GDM1 (cell line): Measurements from ENCODE around the gene EPS15.
"Not testable (repeated sequence)": the region's sequence is repeated elsewhere in the genome, so short reads cannot be mapped to it uniquely, and the experiment has no call there.

Experiments
- DNase-seq: peaks from one replicate; lab custom pipeline; 2025; lab: John Stamatoyannopoulos, UW

The EPS15 gene

DNA sequence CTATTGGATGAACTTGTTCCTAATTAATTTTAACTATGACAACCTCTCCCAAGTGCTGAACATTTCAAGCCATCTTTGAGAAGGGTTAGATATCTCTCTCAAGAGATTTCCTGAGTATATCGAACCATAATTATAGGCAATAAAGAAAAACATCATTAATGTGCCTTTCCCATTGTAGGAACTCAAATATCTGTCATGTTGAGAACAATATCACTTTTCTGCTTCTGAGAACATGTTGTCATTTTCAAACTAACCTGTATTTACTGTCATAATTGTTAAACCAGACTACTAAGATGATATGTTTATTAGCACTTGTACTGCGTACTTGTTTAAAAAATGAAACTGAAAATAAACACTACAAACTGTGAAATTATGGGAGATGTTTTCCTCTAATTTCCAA is 4.3 kb downstream of the EPS15 start:
- no peak for DNase-seq

DNA sequence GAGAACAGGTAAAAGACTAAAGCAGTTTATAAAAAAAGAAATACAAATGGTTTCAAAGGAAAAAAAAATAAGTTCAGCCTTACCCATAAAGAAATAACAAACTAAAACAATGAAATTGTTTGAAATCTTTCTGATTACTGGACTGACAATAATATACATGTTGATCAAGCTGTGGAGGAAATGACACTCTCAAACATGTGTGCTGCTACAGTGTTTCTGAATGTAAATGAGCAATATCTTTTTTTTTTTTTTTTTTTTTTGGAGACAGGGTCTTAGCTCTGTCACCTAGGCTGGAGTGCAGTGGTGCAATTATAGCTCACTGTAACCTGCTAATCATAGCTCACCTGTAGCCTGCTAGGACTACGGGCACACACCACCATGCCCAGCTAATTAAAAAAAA is 6.5 kb downstream of the EPS15 start:
- DNase-seq: no peak

DNA sequence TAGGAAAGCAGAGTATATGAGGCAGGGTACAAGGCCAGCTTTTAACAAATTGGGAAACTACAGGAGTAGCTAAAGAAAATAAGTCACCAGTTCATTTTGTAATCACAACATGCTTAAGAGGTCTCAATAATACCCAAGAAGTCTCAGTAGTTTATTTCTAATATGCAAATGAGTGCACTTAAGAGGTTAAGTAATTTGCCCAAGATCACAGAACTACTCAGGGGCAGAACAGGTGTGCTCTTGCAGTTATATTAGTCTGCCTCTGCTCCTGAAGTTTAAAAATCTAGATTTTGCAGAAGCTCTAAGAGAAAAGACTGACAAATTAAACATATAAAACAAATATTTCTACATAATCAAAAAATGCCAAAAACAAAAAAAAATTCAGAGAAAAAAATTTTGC is 6.9 kb downstream of the EPS15 start:
- DNase-seq: no peak

DNA sequence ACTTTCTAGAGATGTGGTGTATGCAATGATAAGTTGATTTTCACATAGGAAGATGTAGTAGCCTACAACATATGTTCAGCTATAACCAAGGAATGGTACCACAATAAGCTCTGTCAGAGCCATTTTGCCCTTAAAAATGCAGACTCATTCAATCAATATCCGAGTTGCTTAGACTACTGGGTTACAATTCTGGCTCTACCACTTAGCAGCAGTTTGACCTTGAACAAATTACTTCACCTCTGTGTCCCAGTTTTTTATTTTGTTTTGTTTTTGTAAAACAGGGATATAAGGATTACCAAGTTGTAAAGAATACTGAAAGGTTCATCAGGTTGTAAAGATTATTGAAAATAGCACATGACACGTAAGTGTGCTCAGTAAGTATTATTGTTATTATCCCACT is 9.3 kb downstream of the EPS15 start:
- DNase-seq: no peak

DNA sequence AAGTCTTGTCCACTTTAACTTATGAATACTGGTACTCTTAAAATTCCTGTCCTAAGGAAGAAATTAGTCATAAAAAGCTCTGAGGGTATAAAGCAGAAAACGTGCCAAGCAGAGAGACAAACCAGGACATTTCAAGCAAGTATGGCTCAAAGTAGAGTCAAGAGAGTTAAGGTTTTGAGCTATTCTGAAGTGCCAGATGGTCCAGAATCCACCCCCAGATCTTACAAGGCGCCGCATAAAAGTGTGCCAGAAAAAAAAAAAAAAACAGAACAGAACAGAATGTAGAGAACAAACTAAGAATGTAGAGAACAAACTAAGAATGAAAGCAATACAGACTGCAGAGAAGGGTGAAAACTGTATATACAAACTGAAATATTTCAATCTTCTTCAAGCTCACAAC is 12.5 kb downstream of the EPS15 start:
- no peak for DNase-seq

DNA sequence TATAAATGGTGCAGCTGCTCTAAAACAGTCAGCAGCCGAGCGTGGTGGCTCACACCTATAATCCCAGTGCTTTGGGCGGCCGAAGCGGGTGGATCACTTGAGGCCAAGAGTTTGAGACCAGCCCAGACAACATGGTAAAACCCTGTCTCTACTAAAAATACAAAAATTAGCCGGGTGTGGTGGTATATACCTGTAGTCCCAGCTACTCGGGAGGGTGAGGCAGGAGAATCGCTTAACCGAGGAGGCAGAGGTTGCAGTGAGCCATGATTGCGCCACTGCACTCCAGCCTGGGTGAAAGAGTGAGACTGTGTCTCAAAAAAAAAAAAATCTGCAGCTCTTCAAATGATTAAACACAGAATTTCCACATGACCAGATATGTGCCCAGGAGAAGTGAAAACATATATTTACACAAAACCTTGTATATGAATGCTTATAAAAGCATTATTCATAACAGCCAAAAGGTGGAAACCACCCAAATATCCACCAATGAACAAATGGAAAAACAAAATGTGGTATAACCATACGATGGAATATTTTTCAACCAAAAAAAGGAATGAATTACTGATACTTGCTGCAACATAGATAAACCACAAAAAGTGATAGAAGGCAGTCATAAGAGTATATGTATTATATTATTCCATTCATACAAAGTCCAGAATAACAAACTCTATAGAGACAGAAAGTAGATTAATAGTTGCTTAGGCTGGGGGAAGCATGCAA is 14.1 kb downstream of the EPS15 start:
- DNase-seq: no peak

DNA sequence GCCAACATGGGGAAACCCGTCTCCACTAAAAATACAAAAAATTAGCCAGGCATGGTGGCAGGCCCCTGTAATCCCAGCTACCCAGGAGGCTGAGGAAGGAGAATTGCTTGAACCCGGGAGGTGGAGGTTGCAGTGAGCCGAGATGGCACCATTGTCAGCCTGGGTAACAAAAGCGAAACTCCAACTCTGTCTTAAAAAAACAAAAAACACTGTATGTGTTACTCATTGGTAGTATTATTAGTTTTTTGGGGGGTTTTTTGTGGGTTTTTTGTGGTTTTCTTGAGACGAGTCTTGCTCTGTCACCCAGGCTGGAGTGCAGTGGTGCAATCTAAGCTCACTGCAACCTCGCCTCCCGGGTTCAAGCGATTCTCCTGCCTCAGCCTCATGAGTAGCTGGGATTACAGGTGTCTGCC is 17.8 kb downstream of the EPS15 start:
- not testable (repeated sequence) for DNase-seq

DNA sequence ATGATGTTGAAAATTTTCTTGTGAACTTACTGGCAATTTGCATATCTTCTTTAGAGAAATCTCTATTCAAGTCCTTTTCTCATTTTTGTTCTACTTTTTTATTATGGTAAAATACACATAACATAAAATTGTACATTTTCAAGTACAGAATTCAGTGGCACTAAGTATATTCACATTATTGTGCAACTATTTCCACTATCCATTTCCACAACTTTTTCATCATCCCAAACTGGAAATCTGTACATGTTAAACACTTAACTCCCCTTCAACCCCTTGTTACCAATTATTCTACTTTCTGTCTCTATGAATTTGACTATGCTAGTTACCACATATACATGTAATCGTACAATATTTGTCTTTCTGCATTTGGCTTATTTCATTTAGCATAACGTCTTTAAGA is 19.4 kb downstream of the EPS15 start:
- DNase-seq: no peak

DNA sequence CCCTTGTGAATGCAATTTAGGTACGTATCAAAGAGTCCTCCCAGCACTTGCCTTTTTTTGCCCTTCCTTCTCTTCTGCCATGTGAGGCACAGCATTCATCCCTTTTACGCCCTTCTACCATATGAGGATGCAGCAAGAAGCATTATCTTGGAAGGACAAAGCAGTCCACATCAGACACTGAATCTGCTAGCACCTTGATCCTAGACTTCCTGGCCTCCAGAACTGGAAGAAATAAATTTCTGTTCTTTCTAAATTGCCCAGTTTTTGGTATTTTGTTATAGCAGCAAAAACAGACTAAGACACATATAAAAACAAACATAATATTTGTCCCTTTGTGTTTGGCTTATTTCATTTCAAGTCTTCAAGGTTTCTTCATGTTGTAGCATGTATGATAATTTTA is 20.1 kb downstream of the EPS15 start:
- DNase-seq: no peak

DNA sequence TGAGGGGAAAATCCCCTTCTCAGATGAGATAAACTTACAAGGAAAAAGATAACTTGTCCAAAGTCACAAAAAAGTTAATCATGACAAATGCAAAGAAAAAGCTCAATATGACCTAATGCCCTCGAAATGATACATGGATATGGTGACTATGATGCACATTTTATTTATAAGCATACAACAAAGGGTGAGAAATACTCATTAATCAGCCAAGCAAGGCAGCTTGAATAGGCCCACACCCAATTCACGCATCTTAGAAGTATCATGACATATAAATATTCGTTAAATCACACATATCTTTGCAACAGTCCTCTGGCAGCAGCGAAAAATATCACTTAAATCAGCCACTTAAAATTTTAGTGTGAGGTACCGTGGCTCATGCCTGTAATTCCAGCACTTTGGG is 21.7 kb downstream of the EPS15 start:
- DNase-seq: no peak

DNA sequence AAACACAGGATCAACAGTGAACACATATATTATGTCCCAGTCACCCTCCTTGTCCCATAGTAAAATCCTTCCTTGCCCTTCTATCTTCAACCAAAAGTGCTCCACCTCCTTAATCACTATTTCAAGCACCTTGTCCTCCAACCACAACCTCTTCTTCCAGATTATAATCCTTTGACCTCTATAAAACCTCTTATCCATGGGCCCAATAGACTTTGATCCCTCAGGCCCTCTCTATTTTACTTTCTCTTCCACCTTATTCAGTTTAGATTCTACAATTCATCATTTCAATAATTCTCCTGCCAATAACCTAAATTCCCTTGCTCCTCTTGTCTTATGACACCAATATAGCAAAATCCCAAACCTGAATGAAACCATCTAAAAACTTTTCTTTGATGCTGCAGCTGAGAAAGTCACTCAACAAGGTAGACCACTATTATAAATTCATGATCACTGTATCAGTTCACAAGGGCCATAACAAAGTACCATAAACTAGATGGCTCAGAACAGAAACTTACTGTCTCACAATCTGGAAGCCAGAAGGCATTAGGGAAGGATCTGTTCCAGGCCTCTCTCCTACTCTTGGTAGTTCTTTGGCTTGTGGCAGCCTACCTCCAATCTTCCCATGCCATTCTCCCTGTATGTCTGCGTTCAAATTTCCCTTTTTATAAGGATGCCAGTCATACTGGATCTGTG is 24.8 kb downstream of the EPS15 start:
- DNase-seq: no peak

DNA sequence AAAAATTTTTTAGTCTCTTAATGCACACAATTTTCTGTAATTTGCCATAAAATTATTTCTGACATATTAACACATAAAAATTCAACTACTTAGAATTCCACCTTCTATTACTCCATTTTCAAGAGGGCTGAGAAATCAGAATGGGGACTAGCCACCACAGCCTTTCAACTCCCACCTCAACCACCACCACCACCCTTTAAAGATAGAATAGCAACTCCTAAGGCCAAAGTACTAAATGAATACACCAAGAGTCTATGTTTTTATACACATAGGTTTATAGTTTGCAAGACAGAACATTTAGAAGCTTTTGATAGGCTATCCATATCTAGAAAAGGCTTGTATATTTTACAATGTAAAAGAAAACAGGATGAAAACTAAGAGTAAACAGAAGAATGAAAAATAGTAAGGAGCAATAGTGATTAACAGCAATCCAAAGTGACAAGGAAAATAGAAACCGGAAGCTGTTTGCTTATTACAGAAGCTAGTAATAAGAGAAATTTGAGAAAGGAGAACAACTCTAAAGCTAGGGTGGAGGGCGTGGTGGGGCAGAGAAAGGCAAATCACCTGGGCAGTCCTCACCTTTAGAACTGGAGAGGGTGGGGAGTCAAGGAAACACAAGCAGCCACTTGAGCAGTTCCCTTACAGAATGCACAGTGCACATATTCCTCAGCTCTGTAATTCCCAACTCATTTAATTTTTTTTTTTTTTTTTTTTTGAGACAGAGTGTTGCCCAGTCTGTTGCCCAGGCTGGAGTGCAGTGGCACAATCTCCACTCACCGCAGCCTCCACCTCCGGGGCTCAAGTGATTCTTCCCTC is 27.7 kb downstream of the EPS15 start:
- DNase-seq: no peak

DNA sequence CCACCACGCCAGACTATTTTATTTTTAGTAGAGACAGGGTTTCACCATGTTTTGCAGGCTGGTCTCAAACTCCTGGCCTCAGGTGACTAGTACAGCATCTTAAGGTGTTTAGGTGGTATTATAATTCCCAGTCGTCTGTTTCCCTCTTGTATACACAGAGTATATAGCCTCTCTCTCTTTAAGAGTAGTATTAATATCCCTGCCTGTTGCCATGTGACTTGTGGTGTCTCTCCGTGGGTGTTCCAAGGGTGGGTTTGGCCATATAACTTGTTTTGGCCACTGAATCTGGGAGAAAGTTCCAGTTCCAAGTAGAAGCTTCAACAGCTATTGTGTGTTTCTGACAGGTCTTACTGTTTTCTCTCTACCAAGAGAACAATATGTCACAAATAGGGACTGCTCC is 29.6 kb downstream of the EPS15 start:
- no peak for DNase-seq

DNA sequence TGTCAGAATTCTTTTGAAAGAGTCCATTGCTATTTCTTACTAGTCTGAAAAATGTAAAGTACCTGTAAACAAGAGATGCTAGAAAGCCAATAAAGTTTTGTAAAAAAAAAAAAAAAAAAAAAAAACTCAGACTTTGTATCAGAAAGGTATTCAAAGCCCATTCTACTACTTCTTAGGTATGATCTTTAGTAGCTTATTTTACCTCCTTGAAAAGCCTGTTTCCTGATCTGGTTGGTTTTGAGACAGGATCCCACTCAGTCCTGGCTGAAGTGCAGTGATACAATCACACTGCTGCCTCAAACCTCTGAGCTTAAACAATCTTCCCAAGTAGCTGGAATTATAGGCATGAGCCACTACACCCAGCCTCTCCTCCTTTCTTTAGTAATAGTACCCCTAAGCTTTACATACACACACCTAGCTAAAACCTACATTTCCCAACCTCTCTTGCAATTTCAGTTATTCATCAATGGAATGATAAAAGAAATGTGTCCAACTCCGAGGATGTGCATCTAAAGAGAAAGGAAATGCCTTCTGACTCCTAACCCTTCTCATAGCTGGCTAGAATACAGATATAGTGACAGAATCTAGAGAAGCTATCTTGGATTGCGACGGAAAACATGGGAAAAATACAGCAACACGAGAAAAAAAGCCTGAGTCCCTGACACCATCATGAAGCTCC is 30.6 kb downstream of the EPS15 start:
- no peak for DNase-seq

DNA sequence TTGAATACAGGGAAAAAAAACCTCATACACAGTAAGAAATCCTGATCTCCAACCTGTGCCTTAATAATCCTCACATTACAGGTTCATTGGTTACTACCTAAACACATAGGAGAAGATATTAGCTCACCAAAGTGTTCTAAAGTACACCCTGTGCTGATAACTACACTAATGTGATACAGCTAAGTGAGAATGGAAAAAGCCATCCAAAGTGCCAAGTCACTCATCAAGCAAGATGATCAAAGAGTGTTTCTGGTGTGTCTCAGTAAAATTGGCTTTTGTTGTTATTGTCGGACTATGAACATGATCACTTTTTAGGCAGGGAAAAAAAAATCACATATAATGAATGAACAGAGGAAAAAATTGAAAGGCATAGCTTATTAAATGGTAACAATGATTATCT is 31.4 kb downstream of the EPS15 start:
- no peak for DNase-seq

DNA sequence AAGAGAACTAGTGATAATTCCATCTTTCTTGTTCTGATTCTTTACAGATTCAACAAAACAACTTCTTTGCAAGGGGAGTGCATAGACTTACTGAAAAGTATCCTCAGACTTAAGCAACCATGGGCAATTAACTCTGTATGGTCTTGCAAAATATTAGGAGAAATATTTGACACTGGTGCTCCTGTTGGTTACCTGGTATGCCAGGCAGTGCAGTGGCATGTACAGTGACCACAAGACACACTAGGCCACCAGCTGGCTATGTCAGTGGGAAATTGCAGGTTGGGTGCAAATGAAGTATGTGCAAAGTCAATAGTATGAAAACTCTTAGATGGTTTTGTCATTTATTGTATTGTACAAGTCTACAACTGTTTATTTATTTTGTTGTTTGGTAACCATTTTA is 34.5 kb downstream of the EPS15 start:
- no peak for DNase-seq

DNA sequence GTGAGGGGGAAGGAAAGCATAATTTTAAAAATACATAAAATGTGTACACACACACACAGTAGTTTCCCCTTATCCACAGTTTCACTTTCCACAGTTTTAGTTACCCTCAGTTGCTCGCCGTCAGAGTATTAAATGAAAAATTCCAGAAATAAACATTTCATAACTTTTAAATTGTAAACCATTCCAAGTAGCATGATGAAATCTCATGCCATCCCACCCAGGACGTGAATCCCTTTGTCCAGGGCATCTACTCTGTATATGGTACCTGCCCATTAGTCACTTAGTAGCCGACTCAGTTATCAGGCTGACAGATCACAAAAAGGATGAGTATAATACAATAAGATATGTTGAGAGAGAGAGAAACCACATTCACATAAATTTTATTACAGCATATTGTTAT is 36.2 kb downstream of the EPS15 start:
- no peak for DNase-seq

DNA sequence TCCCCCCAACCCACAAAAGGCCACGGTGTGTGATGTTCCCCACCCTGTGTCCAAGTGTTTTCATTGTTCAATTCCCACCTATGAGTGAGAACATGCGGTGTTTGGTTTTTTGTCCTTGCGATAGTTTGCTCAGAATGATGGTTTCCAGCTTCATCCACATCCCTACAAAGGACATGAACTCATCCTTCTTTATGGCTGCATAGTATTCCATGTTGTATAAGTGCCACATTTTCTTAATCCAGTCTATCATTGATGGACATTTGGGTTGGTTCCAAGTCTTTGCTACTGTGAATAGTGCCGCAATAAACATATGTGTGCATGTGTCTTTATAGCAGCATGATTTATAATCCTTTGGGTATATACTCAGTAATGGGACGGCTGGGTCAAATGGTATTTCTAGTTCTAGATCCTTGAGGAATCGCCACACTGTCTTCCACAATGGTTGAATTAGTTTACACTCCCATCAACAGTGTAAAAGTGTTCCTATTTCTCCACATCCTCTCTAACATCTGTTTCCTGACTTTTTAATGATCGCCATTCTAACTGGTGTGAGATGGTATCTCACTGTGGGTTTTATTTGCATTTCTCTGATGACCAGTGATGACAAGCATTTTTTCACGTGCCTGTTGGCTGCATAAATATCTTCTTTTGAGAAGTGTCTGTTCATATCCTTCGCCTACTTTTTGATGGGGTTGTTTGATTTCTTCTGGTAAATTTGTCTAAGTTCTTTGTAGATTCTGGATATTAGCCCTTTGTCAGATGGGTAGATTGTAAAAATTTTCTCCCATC is 44.0 kb downstream of the EPS15 start:
- DNase-seq: not testable (repeated sequence)

DNA sequence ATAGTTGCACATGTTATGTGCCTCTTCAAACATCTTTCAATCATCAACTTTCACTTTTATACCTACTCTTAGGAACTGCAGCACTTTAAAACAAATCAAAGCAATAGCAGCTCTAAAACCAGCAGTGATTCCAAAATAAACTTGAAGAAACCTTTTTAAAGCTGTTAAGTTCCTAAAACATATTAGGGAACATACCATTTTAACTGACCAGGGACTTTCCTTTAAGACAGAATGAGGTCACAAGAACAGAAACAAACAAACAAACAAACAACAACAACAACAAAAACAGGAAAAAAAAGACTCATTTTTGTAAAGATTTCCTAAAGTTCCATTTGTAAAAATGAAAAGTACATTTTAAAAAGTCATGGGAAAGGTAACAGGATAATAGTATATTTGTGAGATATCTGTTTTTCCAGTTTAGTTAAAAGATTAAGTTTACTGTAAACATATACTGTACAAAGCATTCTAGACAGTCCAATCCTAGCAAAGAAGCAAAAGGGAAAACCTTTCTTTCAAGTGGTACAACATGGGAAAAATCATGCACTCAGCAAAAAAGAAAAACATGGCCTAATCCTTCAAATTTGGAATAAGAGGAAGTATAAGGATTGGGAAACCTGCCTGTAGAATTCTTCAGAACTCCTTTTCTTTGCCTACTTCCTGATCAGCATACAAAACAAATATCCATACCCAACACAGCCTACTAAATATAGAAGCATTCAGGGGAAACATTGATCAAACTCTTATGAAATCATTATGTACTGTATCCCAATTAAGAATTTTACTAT is 45.5 kb downstream of the EPS15 start:
- no peak for DNase-seq

DNA sequence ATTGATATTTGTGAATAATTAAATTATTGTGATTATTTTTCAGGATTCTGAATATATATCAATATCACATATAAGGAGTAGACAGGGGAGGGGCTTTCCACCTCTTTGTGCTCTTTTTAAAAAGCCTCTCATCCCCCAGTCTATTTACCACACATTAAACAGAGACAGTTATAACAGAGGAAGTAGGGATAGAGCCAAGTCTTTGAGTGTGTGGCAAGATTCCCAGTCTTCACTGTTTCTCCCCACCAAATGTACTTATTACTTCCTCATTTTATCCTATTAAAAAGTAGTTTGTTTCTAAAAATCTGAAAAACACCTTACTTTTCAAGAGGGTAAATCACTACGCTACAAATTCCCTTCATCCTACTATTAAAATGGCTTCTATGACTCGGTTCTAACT is 46.7 kb downstream of the EPS15 start:
- DNase-seq: no peak

DNA sequence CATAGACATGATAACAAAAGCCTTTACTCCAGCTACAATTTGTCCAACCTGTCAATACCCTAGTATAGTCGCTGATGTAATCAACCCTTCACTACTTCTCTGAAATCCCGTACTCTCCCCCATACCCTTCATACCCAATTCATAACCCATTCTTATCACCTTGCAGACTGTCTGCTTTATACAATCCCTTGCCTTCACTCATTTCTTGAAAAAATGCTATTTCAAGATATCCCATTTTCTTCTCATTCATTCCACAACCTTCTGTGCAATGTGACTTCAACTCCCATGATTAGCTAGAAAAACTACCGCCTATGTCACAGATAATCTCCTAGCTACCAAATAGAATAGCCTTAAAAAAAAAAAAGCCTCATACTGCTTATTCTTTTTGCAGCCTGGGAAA is 49.5 kb downstream of the EPS15 start:
- DNase-seq: no peak
